GM19455 (cell line): ENCODE measurements around the gene ARF3.
A peak's percentile ranks its signal among the peaks of the same experiment; 100 is the strongest.
"Not testable (repeated sequence)": the region's sequence is repeated elsewhere in the genome, so short reads cannot be mapped to it uniquely, and the experiment has no call there.

Experiments
- ATAC-seq: cut with Tn5 transposase; IDR thresholded peaks from one replicate; pipeline ENCODE4 v1.9.1; 2021; ENCODE audit not compliant: unreplicated experiment

ARF3 gene

GRCh38 chr12:48932878-48933277 lies 24.4 kb downstream of the ARF3 start:
- ATAC-seq: no peak

DNA sequence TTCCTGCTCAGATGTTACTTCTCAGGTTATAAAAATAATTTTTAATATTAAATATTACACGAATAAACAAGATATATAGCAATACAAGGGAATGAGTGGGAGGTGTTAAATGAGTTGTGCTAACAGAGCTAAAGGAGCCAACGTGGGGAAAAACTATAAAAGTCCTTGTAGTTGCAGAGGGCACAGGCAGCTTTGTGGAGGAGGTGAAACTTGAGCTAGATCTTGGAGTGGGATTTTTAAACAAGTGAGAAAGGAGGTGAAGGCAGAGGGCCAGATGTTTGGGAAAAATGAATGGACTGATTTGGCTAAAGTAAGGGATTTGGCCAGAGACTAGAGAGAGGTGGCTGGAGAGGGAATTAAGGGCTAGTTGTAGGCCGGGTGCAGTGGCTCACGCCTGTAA lies 26.8 kb downstream of the ARF3 start:
- no peak for ATAC-seq

DNA sequence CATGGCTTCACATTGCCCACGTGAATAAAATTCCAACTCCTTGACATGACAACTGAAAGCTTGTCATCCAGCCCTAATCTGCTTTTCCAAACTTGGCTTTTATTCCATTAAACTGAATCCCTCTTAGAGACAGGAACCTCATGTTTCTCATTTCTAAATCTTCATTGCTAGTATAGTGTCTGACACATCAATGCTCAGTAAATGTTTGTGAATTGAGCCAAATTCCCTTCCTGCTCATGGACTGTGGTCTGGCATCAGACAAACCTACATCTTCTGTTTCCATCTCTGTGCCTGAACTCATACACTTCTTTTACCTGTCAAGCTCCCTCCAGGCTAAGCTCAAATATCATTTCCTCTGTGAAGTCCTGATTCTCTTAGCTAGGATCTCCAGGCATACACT lies 27.7 kb downstream of the ARF3 start:
- no peak for ATAC-seq

DNA sequence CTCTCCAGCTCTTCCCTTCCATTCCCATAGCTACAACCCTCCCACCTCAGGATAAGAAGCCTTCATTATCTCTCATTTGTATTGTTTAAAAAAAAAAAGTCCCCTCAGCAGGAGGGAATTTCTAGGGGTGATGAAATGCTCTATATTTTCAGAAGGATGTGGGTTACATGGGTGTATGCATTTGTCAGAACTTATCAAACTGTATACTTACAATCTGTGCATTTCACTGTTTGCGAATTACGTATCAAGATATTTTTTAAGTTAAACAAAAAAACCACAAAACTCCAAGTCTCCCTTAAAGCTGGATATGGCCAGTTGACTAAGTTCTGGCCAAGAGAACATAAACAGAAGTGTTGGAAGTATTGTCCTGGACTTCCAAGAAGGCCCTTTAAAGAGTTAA lies 30.0 kb downstream of the ARF3 start:
- ATAC-seq: no peak

GRCh38 chr12:48925304-48926011 lies 31.8 kb downstream of the ARF3 start, which contains the start of gene FKBP11:
FKBP11 (minus strand) TSS chr12:48925492; CDS start chr12:48925428, 64 bp downstream.
- peak; percentile 58 for ATAC-seq

DNA sequence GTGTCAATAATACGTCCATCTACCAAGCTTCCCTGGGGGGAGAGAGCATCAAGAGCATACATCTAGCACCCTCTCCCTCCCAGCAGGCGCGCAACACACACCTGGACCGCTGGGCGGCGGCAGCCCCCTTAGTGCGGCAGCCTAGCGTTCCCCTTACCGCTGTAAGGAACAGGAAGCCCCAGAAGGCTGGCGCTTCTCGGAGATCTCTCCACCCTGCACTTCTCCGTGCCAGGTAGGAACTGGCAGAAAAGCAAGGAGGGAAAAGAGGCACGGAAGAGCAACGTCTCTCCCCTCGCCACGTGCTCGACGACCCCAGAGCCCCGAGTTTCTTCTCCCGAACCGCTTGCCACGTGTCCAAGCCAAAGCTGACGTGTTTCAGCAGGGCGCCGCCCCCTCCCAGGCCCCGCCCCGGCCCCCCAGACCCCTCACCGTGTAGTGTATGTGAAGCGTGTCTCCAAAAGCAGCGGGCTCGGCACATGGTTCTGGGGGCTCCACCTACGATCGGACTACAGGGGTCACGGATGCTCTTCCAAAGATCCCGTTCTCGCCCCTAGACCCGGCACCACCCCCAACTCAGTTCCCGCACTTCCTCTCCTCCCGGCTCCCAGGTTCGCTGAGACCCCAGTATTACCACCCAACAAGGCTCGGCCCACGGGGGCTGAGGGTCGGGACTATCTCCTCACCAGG lies 32.5 kb downstream of the ARF3 start:
- peak; percentile 85 for ATAC-seq

- no peak for ATAC-seq
Measured at GRCh38 chr12:48923117-48923516, 34.2 kb downstream of the ARF3 start.

GRCh38 chr12:48917857-48918537 lies 39.3 kb downstream of the ARF3 start:
- ATAC-seq: no peak

DNA sequence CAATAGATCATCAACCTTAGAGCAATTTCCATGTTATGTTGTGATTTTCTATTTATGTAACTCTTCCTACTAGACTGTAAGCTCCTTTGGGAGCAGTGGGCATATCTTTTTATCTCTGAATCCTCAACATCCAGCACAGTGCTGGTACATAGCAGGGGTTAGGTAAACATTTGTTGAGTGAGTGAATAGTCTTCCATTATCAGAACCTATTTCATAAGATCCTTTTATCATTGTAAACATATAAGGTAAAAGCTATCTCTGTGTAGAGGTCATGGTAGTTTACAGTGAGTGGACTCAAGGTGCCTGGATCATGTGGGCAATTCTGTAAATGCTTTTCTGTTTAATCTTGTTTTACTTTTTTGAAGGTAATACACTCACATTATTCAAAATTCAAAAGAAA lies 47.1 kb downstream of the ARF3 start:
- no peak for ATAC-seq

GRCh38 chr12:48909698-48910097 lies 47.6 kb downstream of the ARF3 start:
- ATAC-seq: not testable (repeated sequence)

GRCh38 chr12:48907245-48907644 lies 50.0 kb downstream of the ARF3 start:
- ATAC-seq: no peak

DNA sequence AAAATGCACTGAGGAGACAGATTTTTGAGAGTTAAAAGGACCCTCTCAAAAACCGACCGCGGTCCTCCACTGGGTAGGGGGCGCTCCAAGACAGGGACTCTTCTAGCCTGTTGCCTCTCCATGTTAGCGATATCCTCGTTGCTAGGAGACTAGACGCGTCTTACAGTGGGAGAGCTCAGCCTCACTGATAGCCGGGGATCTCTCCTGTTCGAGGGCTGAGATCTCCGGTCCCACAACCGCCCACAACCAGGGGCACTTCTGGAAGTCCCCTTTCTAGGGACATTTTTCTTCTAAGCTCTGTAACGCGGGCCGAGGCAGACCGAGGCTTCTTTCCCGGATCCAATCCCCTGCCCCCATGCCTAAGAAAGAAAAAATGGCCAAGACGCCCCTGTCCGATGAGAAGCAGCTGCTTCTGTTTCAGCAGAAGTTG lies 53.3 kb downstream of the ARF3 start:
- ATAC-seq: peak; percentile 83

GRCh38 chr12:48903363-48903981 lies 53.8 kb downstream of the ARF3 start:
- no peak for ATAC-seq

DNA sequence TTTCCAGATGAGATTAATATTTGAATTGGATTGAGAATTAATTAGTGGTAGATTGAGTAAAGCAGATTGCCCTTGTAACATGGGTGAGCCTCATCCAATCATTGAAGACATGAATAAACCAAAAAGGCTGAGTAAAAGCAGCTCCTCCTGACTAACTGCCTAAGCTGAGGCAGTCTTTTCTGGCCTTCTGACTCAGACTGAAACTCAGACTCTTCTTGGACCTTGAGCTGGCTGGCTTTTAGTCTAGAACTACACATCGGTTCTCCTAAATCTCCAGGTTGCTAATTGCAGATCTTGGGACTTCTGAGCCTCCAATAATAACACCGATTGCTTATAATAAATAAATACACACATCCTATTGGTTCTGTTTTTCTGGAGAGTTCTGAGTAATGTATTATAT lies 56.0 kb downstream of the ARF3 start:
- ATAC-seq: no peak

DNA sequence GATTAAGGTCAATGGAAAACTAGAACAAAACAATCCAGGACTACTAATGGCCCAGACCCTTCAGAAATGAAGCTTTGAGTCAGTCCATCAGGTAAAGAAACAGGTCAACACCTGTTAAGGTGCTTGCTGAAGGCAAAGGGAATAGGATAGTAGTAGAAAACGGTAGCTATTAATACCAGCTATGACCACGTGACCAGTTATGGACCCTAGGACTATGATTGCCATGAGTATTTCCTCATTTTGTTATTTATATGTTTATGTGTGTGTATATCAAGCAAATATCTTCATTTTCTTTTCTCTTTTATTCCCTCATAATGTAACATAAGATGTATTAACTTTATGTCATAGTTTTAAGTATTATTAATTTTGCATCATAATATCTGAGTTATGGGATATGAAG lies 57.6 kb downstream of the ARF3 start:
- no peak for ATAC-seq

- no peak for ATAC-seq
Measured at GRCh38 chr12:48894271-48894670, 63.0 kb downstream of the ARF3 start.

DNA sequence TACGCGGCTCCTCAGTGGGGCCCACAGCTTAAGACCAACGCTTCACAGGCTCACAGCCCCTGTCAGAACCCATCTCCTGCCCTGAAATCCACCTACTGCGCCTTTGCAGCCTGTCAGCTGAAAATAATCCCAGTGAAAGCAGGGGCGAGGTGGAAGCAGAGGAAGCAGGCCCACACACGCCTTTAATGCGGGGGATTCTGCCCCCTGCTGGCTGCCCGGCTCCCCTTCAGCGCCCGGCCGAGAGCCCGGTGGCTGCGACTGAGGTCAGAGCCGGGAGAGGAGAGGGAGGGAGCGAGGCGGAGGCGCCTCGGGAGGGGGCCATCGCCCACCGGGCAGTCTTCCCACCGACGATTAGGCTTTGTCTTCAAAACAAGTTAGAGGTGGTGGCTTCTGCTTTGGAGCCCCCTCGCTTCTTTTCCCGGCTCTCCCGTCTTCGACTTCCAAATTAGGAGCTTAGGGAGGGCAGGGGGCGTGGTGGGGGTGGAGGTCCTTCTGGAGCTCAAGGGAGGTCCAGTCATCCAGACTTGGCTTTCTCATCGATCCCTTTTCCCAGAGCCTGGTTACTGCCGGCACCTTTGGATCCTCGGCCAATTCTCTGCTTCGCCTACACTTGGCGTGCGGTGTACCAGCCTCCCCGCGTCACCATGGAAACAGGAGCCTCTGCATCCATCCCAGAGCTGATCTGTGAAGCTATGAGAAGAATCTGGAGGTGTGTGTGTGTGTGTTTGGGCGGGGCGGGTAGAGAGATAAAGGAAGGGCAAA lies 66.4 kb downstream of the ARF3 start:
- ATAC-seq: no peak

DNA sequence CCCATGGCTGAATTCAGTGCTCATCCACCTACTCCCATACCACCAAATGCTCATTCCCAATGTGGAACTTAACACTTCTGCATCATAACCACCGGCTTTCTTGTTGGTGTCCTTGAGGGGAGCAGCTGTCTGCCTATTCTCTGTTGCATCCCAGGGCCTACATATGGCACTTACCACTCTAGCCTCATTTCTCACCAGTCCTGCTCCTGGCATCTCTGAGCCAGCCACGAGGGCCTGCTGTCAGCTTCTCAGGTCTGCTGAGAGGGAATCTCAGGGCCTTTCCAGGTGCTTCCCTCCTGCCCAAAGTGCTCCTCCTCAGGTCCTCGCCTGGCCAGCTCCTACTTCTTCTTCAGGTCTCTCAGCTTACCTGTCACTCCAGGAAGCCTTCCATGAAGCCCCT lies 67.6 kb downstream of the ARF3 start:
- no peak for ATAC-seq
